ENCODE results near the gene BCL3. TPM values are rescaled to one million over a fixed set of nuclear protein-coding genes. Genes with fewer than 3 reads are reported as not detected.

The BCL3 gene
- total RNA-seq, 1 donor from 2014 or later, result 20.1 TPM

- Mint-ChIP-seq H3K4me3 (no peak overlapping the region), H3K9me3 (no peaks in the 10 kb centered on the region), H3K27me3 (ENCODE audit: low read depth) (peaks cover 26% of the 10 kb centered on the region), H3K27ac (peak overlapping the region; percentile 64), H3K4me1 (peaks cover 47% of the 10 kb centered on the region), H3K36me3 (peaks cover 6% of the 10 kb centered on the region)
- no peak for TF ChIP-seq CTCF (IDR thresholded peaks at IDR 0.05; ENCODE audit: unreplicated experiment)
- no peak for DNase-seq (ENCODE audit: low spot score in 2 of 2, unreplicated experiment in 2 of 2)
These were observed 3.8 kb downstream of the BCL3 start for GRCh38 chr19:44752123-44752815.

- Mint-ChIP-seq H3K4me1 (peaks cover 48% of the 10 kb centered on the region), H3K27ac (peak overlapping the region; percentile 64), H3K4me3 (peak overlapping the region; percentile 55)
These were observed 4.5 kb downstream of the BCL3 start for GRCh38 chr19:44752816-44753625.

GRCh38 chr19:44753626-44753931 lies 5.1 kb downstream of the BCL3 start:
- TF ChIP-seq CTCF (IDR thresholded peaks at IDR 0.05; ENCODE audit: unreplicated experiment), result no peak
- peaks cover 6% of the 10 kb centered on the region for H3K36me3 Mint-ChIP-seq
- no peaks in the 10 kb centered on the region for H3K9me3 Mint-ChIP-seq
- H3K4me1 Mint-ChIP-seq, result peaks cover 52% of the 10 kb centered on the region
- DNase-seq (ENCODE audit: low spot score in 2 of 2, unreplicated experiment in 2 of 2), result no peak
- H3K4me3 Mint-ChIP-seq, result peak overlapping the region; percentile 62
- H3K27ac Mint-ChIP-seq, result peak overlapping the region; percentile 34
- peaks cover 36% of the 10 kb centered on the region for H3K27me3 Mint-ChIP-seq (ENCODE audit: low read depth)

More at GRCh38 chr19:44752816-44753625, 4.5 kb downstream of the BCL3 start:
- TF ChIP-seq CTCF (IDR thresholded peaks at IDR 0.05; ENCODE audit: unreplicated experiment), result no peak
- peaks cover 6% of the 10 kb centered on the region for H3K36me3 Mint-ChIP-seq
- peak in 1 of 2 experiments; percentile 74 for DNase-seq (ENCODE audit: low spot score in 2 of 2, unreplicated experiment in 2 of 2)
- peaks cover 32% of the 10 kb centered on the region for H3K27me3 Mint-ChIP-seq (ENCODE audit: low read depth)
- H3K9me3 Mint-ChIP-seq, result no peaks in the 10 kb centered on the region

GRCh38 chr19:44753932-44754749 lies 5.6 kb downstream of the BCL3 start:
- Mint-ChIP-seq H3K36me3 (peaks cover 6% of the 10 kb centered on the region), H3K9me3 (no peaks in the 10 kb centered on the region), H3K27me3 (ENCODE audit: low read depth) (peaks cover 36% of the 10 kb centered on the region), H3K4me1 (peaks cover 51% of the 10 kb centered on the region), H3K27ac (peak overlapping the region; percentile 59), H3K4me3 (peak overlapping the region; percentile 62)
- no peak for DNase-seq (ENCODE audit: low spot score in 2 of 2, unreplicated experiment in 2 of 2)
- no peak for TF ChIP-seq CTCF (IDR thresholded peaks at IDR 0.05; ENCODE audit: unreplicated experiment)

- H3K4me3 Mint-ChIP-seq, result peak overlapping the region; percentile 44
- DNase-seq (ENCODE audit: low spot score in 2 of 2, unreplicated experiment in 2 of 2), result no peak
- peaks cover 8% of the 10 kb centered on the region for H3K36me3 Mint-ChIP-seq
- TF ChIP-seq CTCF (IDR thresholded peaks at IDR 0.05; ENCODE audit: unreplicated experiment), result no peak
- peaks cover 36% of the 10 kb centered on the region for H3K27me3 Mint-ChIP-seq (ENCODE audit: low read depth)
- H3K27ac Mint-ChIP-seq, result peak overlapping the region; percentile 59
- peaks cover 45% of the 10 kb centered on the region for H3K4me1 Mint-ChIP-seq
- no peaks in the 10 kb centered on the region for H3K9me3 Mint-ChIP-seq
These were observed 6.2 kb downstream of the BCL3 start for GRCh38 chr19:44754750-44755080.
